Neuronal stem cell (in vitro differentiated cells): ENCODE data around the gene ULK4.
"Not testable (repeated sequence)": the region's sequence is repeated elsewhere in the genome, so short reads cannot be mapped to it uniquely, and the experiment has no call there.

Source experiments
- DNase-seq: peaks from one replicate; pipeline ENCODE4 v3.0.0-alpha.2; 2013; ENCODE audit warnings: low spot score
- H2AFZ ChIP-seq: one replicate; pipeline ENCODE4 v1.6.1; 2013; ENCODE audit warnings: mild to moderate bottlenecking, low read length, inconsistent platforms
- H2AK5ac ChIP-seq: 2 replicates; pipeline ENCODE4 v1.6.1; 2013; ENCODE audit warnings: low read depth, mild to moderate bottlenecking, inconsistent platforms, low read length, moderate library complexity, mixed read lengths
- H2BK120ac ChIP-seq: 2 replicates; pipeline ENCODE4 v1.6.1; 2013; ENCODE audit warnings: low read depth, mild to moderate bottlenecking, inconsistent platforms, low read length, moderate library complexity, mixed read lengths
- H2BK12ac ChIP-seq: one replicate; pipeline ENCODE4 v1.6.1; 2013; ENCODE audit warnings: low read length, inconsistent platforms
- H2BK15ac ChIP-seq: 2 replicates; pipeline ENCODE4 v1.6.1; 2013; ENCODE audit warnings: mild to moderate bottlenecking, low read length, inconsistent platforms, mixed read lengths
- H2BK5ac ChIP-seq: one replicate; pipeline ENCODE4 v1.6.1; 2013; ENCODE audit warnings: inconsistent platforms, mild to moderate bottlenecking, low read length, moderate library complexity
- H3K14ac ChIP-seq: one replicate; pipeline ENCODE4 v1.6.1; 2013; ENCODE audit warnings: low read length, inconsistent platforms
- H3K18ac ChIP-seq: 2 replicates; pipeline ENCODE4 v1.6.1; 2013; ENCODE audit warnings: low read length, inconsistent platforms
- H3K23ac ChIP-seq: 2 replicates; pipeline ENCODE4 v1.6.1; 2013; ENCODE audit warnings: low read depth, mild to moderate bottlenecking, mixed read lengths, low read length, inconsistent platforms; ENCODE audit not compliant: poor library complexity
- H3K27ac ChIP-seq: replicated peaks from 3 replicates; pipeline ENCODE4 v1.5.1; 2013; ENCODE audit warnings: low read length, inconsistent platforms
- H3K27me3 ChIP-seq, 3 experiments: 2 replicates each; pipeline ENCODE4 v1.6.1; 2013; ENCODE audit warnings: low read length in 3 of 3, mild to moderate bottlenecking in 2 of 3, inconsistent platforms in 1 of 3, low read depth in 1 of 3, mixed read lengths in 1 of 3, moderate library complexity in 1 of 3; ENCODE audit not compliant: control insufficient read depth in 3 of 3, insufficient read depth in 3 of 3
- H3K36me3 ChIP-seq, 2 donors: replicated peaks in 1 of 2; 2 replicates each; pipeline ENCODE4 v1.6.1; 2013; ENCODE audit warnings: low read length in 2 of 2; ENCODE audit not compliant: control insufficient read depth in 2 of 2, insufficient read depth in 2 of 2
- H3K4ac ChIP-seq: 2 replicates; pipeline ENCODE4 v1.6.1; 2013; ENCODE audit warnings: inconsistent platforms, mild to moderate bottlenecking, low read length, moderate library complexity
- H3K4me1 ChIP-seq, 2 donors: 1 replicate in 1 of 2; 2 replicates in 1 of 2; pipeline ENCODE4 v1.6.1; 2013; ENCODE audit warnings: low read length in 2 of 2, low read depth in 1 of 2; ENCODE audit not compliant: control insufficient read depth in 2 of 2, insufficient read depth in 1 of 2
- H3K4me2 ChIP-seq: one replicate; pipeline ENCODE4 v1.6.1; 2013; ENCODE audit warnings: mild to moderate bottlenecking, low read length, inconsistent platforms; ENCODE audit not compliant: insufficient read depth, poor library complexity, severe bottlenecking
- H3K4me3 ChIP-seq, 2 donors: 2 replicates each; pipeline ENCODE4 v1.5.1; 2013; ENCODE audit warnings: low read length in 2 of 2, mild to moderate bottlenecking in 2 of 2, inconsistent platforms in 1 of 2, moderate library complexity in 1 of 2
- H3K79me1 ChIP-seq: one replicate; pipeline ENCODE4 v1.6.1; 2013; ENCODE audit warnings: low read depth, mild to moderate bottlenecking, inconsistent platforms, low read length, moderate library complexity
- H3K9ac ChIP-seq: one replicate; pipeline ENCODE4 v1.6.1; 2013; ENCODE audit warnings: mild to moderate bottlenecking, low read depth, low read length, inconsistent platforms; ENCODE audit not compliant: poor library complexity
- H3K9me3 ChIP-seq, 2 donors: replicated peaks in 1 of 2; 2 replicates each; pipeline versions ENCODE3 to v1.6.1; 2013; ENCODE audit warnings: low read length in 2 of 2, mild to moderate bottlenecking in 2 of 2, inconsistent platforms in 1 of 2, low read depth in 1 of 2, mixed read lengths in 1 of 2, moderate library complexity in 1 of 2; ENCODE audit not compliant: control insufficient read depth in 2 of 2, insufficient read depth in 1 of 2
- H4K8ac ChIP-seq: one replicate; pipeline ENCODE4 v1.6.1; 2013; ENCODE audit warnings: low read depth, mild to moderate bottlenecking, inconsistent platforms, low read length, moderate library complexity
- H4K91ac ChIP-seq: one replicate; pipeline ENCODE4 v1.6.1; 2013; ENCODE audit warnings: low read length, low read depth, mild to moderate bottlenecking, inconsistent platforms; ENCODE audit not compliant: poor library complexity
- WGBS, 2 donors: extraction: QIAGEN DNeasy Blood & Tissue Kit; methylation state at CpG; one replicate each; pipeline ENCODE4 v1.1.7; 2013; ENCODE audit warnings: missing lambda C conversion rate in 2 of 2, mixed read lengths in 1 of 2; ENCODE audit not compliant: insufficient read length in 2 of 2, insufficient replicate concordance in 1 of 2; ENCODE audit errors: extremely low coverage in 2 of 2; 5-methylcytosine and 5-hydroxymethylcytosine counted together

Gene ULK4

DNA sequence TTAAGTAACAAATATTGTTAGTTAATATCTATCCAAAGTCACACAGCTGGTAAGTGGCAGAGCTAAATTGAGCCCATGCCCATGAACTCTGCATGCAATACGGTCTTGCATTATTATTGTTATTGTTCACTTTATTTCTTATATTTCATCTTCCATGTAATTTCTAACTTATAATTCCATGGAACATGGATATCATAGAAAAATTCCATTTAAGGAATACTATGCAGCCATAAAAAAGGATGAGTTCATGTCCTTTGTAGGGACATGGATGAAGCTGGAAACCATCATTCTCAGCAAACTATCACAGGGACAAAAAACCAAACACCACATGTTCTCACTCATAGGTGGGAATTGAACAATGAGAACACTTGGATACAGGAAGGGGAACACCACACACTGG is 508.3 kb downstream of the ULK4 start:
- no CpG with 5 or more reads among the region's 1 CpG for WGBS, 2 donors
- not testable (repeated sequence) for H2BK5ac ChIP-seq, H3K36me3 ChIP-seq, H3K79me1 ChIP-seq, H4K8ac ChIP-seq, H3K27me3 ChIP-seq, H3K9ac ChIP-seq, H2AFZ ChIP-seq, H3K23ac ChIP-seq, H3K4me3 ChIP-seq, H2BK12ac ChIP-seq, H3K9me3 ChIP-seq, H3K4me2 ChIP-seq, H2BK120ac ChIP-seq, H2AK5ac ChIP-seq, H2BK15ac ChIP-seq, H4K91ac ChIP-seq, DNase-seq, H3K4ac ChIP-seq, H3K4me1 ChIP-seq, H3K14ac ChIP-seq, H3K18ac ChIP-seq, H3K27ac ChIP-seq

DNA sequence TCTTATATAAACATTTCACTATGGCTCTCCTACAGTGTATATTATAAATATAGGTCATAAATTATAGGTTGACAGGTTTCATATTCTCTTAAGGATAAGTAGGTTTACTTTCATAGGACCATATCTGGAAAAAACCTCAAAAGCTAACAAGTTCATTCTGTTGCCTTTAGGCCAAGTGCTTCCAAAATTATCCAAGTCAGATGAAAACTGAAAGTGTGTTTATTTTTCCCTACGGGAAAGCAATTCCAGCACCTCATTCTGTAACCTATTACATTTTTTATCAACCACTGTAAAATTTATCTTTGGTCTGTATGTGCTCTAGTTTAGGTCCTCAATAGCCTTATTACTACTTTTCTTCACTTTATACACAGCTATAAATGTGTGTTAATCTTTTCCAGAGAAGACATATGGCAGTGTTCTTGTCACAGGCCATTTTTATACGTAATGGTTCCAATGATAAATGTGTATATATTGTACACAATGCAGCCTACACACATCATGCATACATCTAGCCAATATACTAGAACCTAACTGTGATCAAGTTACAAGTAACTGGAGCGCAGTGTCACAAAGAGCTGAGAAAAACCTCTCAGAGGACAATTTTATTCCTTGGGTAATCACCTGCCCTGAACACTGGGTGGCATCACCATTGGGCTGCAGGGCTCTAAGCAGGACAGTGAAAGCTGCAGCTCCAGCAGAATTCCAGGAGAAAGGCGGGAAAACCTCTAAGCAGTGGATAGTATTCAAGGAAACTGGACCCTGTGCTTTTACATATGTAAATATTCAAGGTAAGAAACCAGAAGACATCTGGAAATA is 511.3 kb downstream of the ULK4 start:
- H3K9ac ChIP-seq, result no peak overlapping the region

DNA sequence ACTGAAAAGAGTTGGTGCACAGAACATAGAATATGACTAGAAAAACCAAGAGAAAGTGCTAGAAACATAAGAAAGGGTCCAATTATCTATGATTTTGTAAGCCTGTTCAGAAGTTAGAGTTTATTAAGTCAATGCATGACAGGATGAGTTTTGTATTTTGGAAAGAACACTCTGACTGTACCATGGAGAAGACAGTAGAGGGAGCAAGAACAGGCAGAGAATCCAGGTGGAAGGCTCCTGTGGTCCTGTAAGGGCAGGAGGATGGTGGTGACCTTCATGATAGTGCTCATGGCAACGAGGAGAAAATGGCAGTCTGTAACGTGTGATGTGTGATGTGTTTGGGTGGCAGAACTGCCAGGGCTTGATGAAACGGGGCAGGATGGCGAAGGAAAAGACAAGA is 513.5 kb downstream of the ULK4 start:
- Histone ChIP-seq H3K23ac (no peak overlapping the region), H3K4me1 (no peaks in the 10 kb centered on the region), H3K27me3 (no peaks in the 10 kb centered on the region), H4K91ac (no peak overlapping the region), H3K27ac (no peak overlapping the region), H2AK5ac (no peak overlapping the region), H2AFZ (no peak overlapping the region), H2BK15ac (no peak overlapping the region), H4K8ac (no peak overlapping the region), H3K4me3 (no peak overlapping the region), H3K9me3 (peaks cover 0 to 2% of the 10 kb centered on the region in 2 donors), H3K14ac (no peak overlapping the region), H3K18ac (no peak overlapping the region), H3K79me1 (no peaks in the 10 kb centered on the region), H2BK5ac (no peak overlapping the region), H3K4ac (no peak overlapping the region), H3K9ac (no peak overlapping the region), H2BK120ac (no peak overlapping the region), H2BK12ac (peak overlapping the region; percentile 1), H3K4me2 (no peak overlapping the region), H3K36me3 (no peaks in the 10 kb centered on the region)
- DNase-seq, result no peak
- no CpG with 5 or more reads among the region's 4 CpGs for WGBS, 2 donors

More for the DNA sequence above, 511.3 kb downstream of the ULK4 start:
- no CpG with 5 or more reads among the region's 4 CpGs for WGBS, 2 donors
- Histone ChIP-seq H3K14ac (no peak overlapping the region), H3K27me3 (no peaks in the 10 kb centered on the region), H2AK5ac (no peak overlapping the region), H4K8ac (no peak overlapping the region), H3K4me2 (no peak overlapping the region), H3K4me3 (no peak overlapping the region), H2BK120ac (no peak overlapping the region), H3K4me1 (no peaks in the 10 kb centered on the region), H3K9me3 (peaks cover 0 to 2% of the 10 kb centered on the region in 2 donors), H3K36me3 (no peaks in the 10 kb centered on the region), H3K4ac (no peak overlapping the region), H3K79me1 (no peaks in the 10 kb centered on the region), H2BK12ac (no peak overlapping the region), H2AFZ (no peak overlapping the region), H3K18ac (no peak overlapping the region), H4K91ac (no peak overlapping the region), H3K27ac (no peak overlapping the region), H2BK15ac (no peak overlapping the region), H2BK5ac (no peak overlapping the region), H3K23ac (no peak overlapping the region)
- no peak for DNase-seq

DNA sequence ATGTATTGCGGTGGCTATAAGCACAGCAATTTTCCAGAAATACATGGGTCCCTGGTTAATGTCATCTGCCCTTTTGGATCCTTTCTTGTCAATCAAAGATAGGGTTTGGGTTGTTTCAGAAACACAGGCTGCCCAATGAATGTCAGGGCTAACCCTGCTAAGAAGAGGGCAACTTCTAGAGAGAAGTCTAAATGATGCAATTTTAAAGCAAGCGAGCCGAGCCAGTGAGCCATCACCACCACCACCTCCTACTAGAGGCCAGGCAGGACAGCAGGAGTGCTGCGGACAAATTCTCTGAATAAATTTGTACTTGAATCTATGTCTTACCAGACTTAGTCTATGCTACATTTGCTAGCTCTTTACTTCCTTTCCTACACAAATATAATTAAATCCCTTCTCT is 514.2 kb downstream of the ULK4 start:
- Histone ChIP-seq H3K27ac (no peak overlapping the region), H3K23ac (no peak overlapping the region), H3K14ac (no peak overlapping the region), H4K91ac (no peak overlapping the region), H4K8ac (no peak overlapping the region), H3K4ac (no peak overlapping the region), H3K36me3 (no peaks in the 10 kb centered on the region), H2AFZ (no peak overlapping the region), H2BK12ac (no peak overlapping the region), H3K79me1 (no peaks in the 10 kb centered on the region), H3K4me1 (no peaks in the 10 kb centered on the region), H3K9me3 (peaks cover 0 to 2% of the 10 kb centered on the region in 2 donors), H2BK120ac (no peak overlapping the region), H2BK5ac (no peak overlapping the region), H3K9ac (no peak overlapping the region), H2AK5ac (no peak overlapping the region), H3K4me2 (no peak overlapping the region), H3K18ac (no peak overlapping the region), H3K27me3 (no peaks in the 10 kb centered on the region), H2BK15ac (no peak overlapping the region), H3K4me3 (no peak overlapping the region)
- no peak for DNase-seq
- no CpG with 5 or more reads among the region's 4 CpGs for WGBS, 2 donors
